Testis (tissue), 3 donors: Measurements from ENCODE around the gene TBCE. TPM values are rescaled to one million over a fixed set of nuclear protein-coding genes. Genes with fewer than 3 reads are reported as not detected.
"Not testable (repeated sequence)": the region's sequence is repeated elsewhere in the genome, so short reads cannot be mapped to it uniquely, and the experiment has no call there.

Experiments used
- DNase-seq: peaks from one replicate; pipeline ENCODE4 v3.0.0-alpha.2; 2019
- H3K27ac ChIP-seq, 2 donors: fragments of 200-600 bp; sonication (generic); one replicate each; pipeline ENCODE4 v1.5.1; 2019
- H3K27me3 ChIP-seq: fragments of 200-600 bp; sonication (generic); one replicate; pipeline ENCODE4 v1.5.1; 2019
- H3K36me3 ChIP-seq: fragments of 200-600 bp; sonication (generic); one replicate; pipeline ENCODE4 v1.5.1; 2017; ENCODE audit warnings: low read depth; ENCODE audit errors: missing control alignments
- H3K4me1 ChIP-seq: fragments of 200-600 bp; sonication (generic); one replicate; pipeline ENCODE4 v1.5.1; 2019
- H3K4me3 ChIP-seq, 2 donors: fragments of 200-600 bp; sonication (generic); one replicate each; pipeline ENCODE4 v1.5.1; 2017 to 2019
- H3K9me3 ChIP-seq: fragments of 200-600 bp; sonication (generic); one replicate; pipeline ENCODE4 v1.5.1; 2017
- POLR2A ChIP-seq: fragments of 450-650 bp; IDR thresholded peaks from one replicate; pipeline ENCODE4 v1.6.1; 2017; ENCODE audit warnings: antibody characterized with exemption, mild to moderate bottlenecking, moderate library complexity
- WGBS, 2 donors: methylation state at CpG; one replicate each; pipeline ENCODE4 v1.1.5; 2018; 5-methylcytosine and 5-hydroxymethylcytosine counted together
- intact Hi-C: fragments of 100-400 bp; cut with DNase I; formaldehyde crosslinking; loops from one replicate; pipeline ENCODE4 v1.15.1; 2023; ENCODE audit warnings: low total_unique reads
- polyA plus RNA-seq: library from polyadenylated mRNA; stranded (reverse); fragments of 350-450 nt; fragmentation: Illumina TruSeq; extraction: RNeasy Lipid Tissue Mini Kit (QIAGEN cat#74804); gene quantifications from one replicate; pipeline ENCODE4 v1.2.3, GENCODE V29; 2014; ENCODE audit warnings: low read depth, low replicate concordance; ENCODE audit not compliant: insufficient read depth
- total RNA-seq, 2 donors: library from RNA; depleted of rRNA; stranded (reverse); fragments of >200 nt; gene quantifications; one replicate each; pipeline ENCODE4 v1.2.3, GENCODE V29; 2016
- TF ChIP-seq, protein P1 (sequence below), 3 experiments: fragments of 450-650 bp in 2 of 3; fragments of 200-600 bp in 1 of 3; sonication (generic) in 1 of 3; IDR thresholded peaks; one replicate each; pipeline ENCODE4 v1.5.1; 2016 to 2019; ENCODE audit warnings: antibody characterized with exemption in 3 of 3, mild to moderate bottlenecking in 2 of 3, moderate library complexity in 1 of 3

Gene TBCE
- total and polyA plus RNA-seq, 3 donors from 2014 or later = 20.1 to 29.8 (median 22.4) TPM

GRCh38 chr1:235454021-235454420 lies 86.8 kb downstream of the TBCE start:
- Histone ChIP-seq H3K36me3 (no peaks in the 10 kb centered on the region), H3K9me3 (no peaks in the 10 kb centered on the region), H3K4me1 (no peaks in the 10 kb centered on the region), H3K27me3 (no peaks in the 10 kb centered on the region), H3K4me3 (no peak overlapping the region), H3K27ac (no peak overlapping the region)
- WGBS, 2 donors = 87 to 96% methylated on average over 8 of the region's 8 CpGs
- TF ChIP-seq, protein P1, sequence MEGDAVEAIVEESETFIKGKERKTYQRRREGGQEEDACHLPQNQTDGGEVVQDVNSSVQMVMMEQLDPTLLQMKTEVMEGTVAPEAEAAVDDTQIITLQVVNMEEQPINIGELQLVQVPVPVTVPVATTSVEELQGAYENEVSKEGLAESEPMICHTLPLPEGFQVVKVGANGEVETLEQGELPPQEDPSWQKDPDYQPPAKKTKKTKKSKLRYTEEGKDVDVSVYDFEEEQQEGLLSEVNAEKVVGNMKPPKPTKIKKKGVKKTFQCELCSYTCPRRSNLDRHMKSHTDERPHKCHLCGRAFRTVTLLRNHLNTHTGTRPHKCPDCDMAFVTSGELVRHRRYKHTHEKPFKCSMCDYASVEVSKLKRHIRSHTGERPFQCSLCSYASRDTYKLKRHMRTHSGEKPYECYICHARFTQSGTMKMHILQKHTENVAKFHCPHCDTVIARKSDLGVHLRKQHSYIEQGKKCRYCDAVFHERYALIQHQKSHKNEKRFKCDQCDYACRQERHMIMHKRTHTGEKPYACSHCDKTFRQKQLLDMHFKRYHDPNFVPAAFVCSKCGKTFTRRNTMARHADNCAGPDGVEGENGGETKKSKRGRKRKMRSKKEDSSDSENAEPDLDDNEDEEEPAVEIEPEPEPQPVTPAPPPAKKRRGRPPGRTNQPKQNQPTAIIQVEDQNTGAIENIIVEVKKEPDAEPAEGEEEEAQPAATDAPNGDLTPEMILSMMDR (IDR thresholded peaks at IDR 0.05) = no peak
- TF ChIP-seq POLR2A = no peak
- no peak for DNase-seq
- intact Hi-C loops = no loop called here

DNA sequence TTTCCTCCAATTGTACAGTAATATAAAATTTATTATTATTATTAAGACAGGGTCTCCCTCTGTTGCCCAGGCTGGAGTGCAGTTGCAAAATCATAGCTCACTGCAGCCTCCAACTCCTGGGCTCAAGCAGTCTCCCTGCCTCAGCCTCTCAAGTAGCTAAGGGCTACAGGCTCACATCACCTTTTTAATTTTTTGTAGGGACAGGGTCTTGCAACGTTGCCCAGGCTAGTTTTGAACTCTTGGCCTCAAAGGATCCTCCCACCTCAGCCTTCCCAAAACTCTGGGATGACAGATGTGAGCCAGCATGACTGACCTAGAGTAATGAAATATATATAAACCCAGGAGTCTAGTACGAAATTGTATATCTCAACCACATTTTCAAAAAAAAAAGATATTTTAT lies 87.9 kb downstream of the TBCE start:
- no peaks in the 10 kb centered on the region for H3K27me3 ChIP-seq
- H3K9me3 ChIP-seq = no peaks in the 10 kb centered on the region
- intact Hi-C loops = no loop called here
- H3K27ac ChIP-seq = no peak overlapping the region
- H3K36me3 ChIP-seq = no peaks in the 10 kb centered on the region
- H3K4me1 ChIP-seq = no peaks in the 10 kb centered on the region
- WGBS, 2 donors = 79 to 82% methylated on average over 2 of the region's 2 CpGs
- no peak for DNase-seq
- no peak overlapping the region for H3K4me3 ChIP-seq
- TF ChIP-seq POLR2A = no peak
- TF ChIP-seq, protein P1 (IDR thresholded peaks at IDR 0.05) = no peak

GRCh38 chr1:235455823-235456222 lies 88.6 kb downstream of the TBCE start:
- intact Hi-C loops = no loop called here

DNA sequence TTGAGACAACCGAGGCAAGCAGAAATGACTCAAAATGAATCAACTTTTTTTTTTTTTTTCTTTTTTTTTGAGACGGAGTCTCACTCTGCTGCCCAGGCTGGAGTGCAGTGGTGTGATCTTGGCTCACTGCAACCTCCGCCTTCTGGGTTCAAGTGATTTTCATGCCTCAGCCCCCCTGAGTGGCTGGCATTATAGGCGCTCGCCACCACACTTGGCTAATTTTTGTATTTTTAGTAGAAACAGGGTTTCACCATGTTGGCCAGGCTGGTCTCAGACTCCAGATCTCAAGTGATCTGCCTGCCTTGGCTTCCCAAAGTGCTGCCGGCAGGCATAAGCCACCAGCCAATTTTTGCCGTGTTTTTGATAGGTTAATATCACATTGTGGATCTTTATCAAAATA lies 90.6 kb downstream of the TBCE start:
- H3K36me3 ChIP-seq, H3K9me3 ChIP-seq, H3K4me1 ChIP-seq, H3K27ac ChIP-seq, intact Hi-C loops, H3K27me3 ChIP-seq, DNase-seq, H3K4me3 ChIP-seq: not testable (repeated sequence)
- 96 to 97% methylated on average over 7 of the region's 7 CpGs for WGBS, 2 donors

More at GRCh38 chr1:235455823-235456222, 88.6 kb downstream of the TBCE start:
- Histone ChIP-seq H3K27ac (no peak overlapping the region), H3K4me3 (no peak overlapping the region), H3K27me3 (no peaks in the 10 kb centered on the region), H3K36me3 (no peaks in the 10 kb centered on the region), H3K9me3 (no peaks in the 10 kb centered on the region), H3K4me1 (no peaks in the 10 kb centered on the region)
- no peak for DNase-seq
- 54 to 62% methylated on average over 4 of the region's 4 CpGs for WGBS, 2 donors
- TF ChIP-seq, protein P1 (IDR thresholded peaks at IDR 0.05) = no peak
- TF ChIP-seq POLR2A = no peak

DNA sequence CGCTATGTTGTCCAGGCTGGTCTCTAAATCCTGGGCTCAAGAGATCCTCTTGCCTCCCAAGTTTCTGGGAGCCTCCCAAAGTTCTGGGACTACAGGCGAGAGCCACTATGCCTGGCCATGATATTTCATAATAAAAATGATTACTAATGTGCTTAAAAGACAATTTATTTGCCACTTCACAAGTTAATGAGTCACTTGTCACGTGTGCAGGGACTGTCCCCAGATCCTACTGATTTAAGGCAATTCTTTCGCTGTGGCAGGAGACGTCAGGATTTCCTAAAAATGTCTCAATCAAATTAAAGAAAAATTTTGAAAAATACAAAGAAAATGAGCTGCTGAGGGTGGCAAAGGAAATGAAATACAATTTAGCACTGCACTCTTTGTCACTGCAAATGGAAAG lies 93.5 kb downstream of the TBCE start:
- Histone ChIP-seq H3K9me3 (no peaks in the 10 kb centered on the region), H3K4me1 (no peaks in the 10 kb centered on the region), H3K27me3 (no peaks in the 10 kb centered on the region), H3K4me3 (no peak overlapping the region), H3K27ac (no peak overlapping the region), H3K36me3 (no peaks in the 10 kb centered on the region)
- WGBS, 2 donors = 94% methylated on average over 5 of the region's 5 CpGs
- DNase-seq = no peak
- TF ChIP-seq, protein P1 (IDR thresholded peaks at IDR 0.05) = no peak
- TF ChIP-seq POLR2A = no peak
- intact Hi-C loops = no loop called here
